Inferior parietal cortex (tissue), 1 donor: ENCODE measurements around the gene ALDH3B2.
"Not testable (repeated sequence)": the region's sequence is repeated elsewhere in the genome, so short reads cannot be mapped to it uniquely, and the experiment has no call there.

Source experiments
- DNase-seq: peaks from one replicate; pipeline ENCODE4 v3.0.0-alpha.2; 2016; ENCODE audit errors: extremely low spot score

ALDH3B2 gene

GRCh38 chr11:67685641-67686332 is 11.4 kb upstream of the ALDH3B2 start:
- not testable (repeated sequence) for DNase-seq

GRCh38 chr11:67682126-67683034 is 8.0 kb upstream of the ALDH3B2 start:
- not testable (repeated sequence) for DNase-seq

- no peak for DNase-seq
These were observed 6.5 kb upstream of the ALDH3B2 start for GRCh38 chr11:67680696-67681470.

- no peak for DNase-seq
These were observed 780 bp upstream of the ALDH3B2 start for GRCh38 chr11:67675058-67675747.

GRCh38 chr11:67673902-67674301 is 521 bp downstream of the ALDH3B2 start:
- DNase-seq: no peak

GRCh38 chr11:67673358-67673757 is 1.1 kb downstream of the ALDH3B2 start:
- no peak for DNase-seq

GRCh38 chr11:67671211-67671520 is 3.3 kb downstream of the ALDH3B2 start:
- no peak for DNase-seq

GRCh38 chr11:67670316-67671210 is 3.9 kb downstream of the ALDH3B2 start:
- no peak for DNase-seq

- DNase-seq: no peak
These were observed 6.3 kb downstream of the ALDH3B2 start for GRCh38 chr11:67668192-67668551.

GRCh38 chr11:67667490-67668191 is 6.8 kb downstream of the ALDH3B2 start:
- no peak for DNase-seq

- DNase-seq: no peak
These were observed 7.5 kb downstream of the ALDH3B2 start for GRCh38 chr11:67666676-67667489.

GRCh38 chr11:67666303-67666645 is 8.1 kb downstream of the ALDH3B2 start:
- DNase-seq: no peak

- DNase-seq: no peak
These were observed 8.7 kb downstream of the ALDH3B2 start for GRCh38 chr11:67665541-67666302.

GRCh38 chr11:67664696-67665540 is 9.5 kb downstream of the ALDH3B2 start:
- DNase-seq: no peak

GRCh38 chr11:67664213-67664585 is 10.2 kb downstream of the ALDH3B2 start:
- DNase-seq: no peak

GRCh38 chr11:67663532-67664212 is 10.8 kb downstream of the ALDH3B2 start:
- DNase-seq: no peak

GRCh38 chr11:67662835-67663531 is 11.4 kb downstream of the ALDH3B2 start:
- no peak for DNase-seq
